Lung (tissue), 12 donors: ENCODE data around the gene TBC1D5. TPM values are rescaled to one million over a fixed set of nuclear protein-coding genes. Genes with fewer than 3 reads are reported as not detected.

Source experiments
- ATAC-seq: fragments of 200-7000 bp; cut with Tn5 transposase; one replicate; pipeline ENCODE4 v1.9.1; 2020; ENCODE audit warnings: moderate number of reproducible peaks; ENCODE audit not compliant: insufficient read depth, low FRiP score
- DNase-seq, 3 donors: peaks; one replicate each; pipeline ENCODE4 v3.0.0-alpha.2; 2013 to 2017
- H3K27ac ChIP-seq, 2 donors: one replicate each; pipeline ENCODE4 v1.5.1; 2013; ENCODE audit warnings: mild to moderate bottlenecking in 2 of 2, moderate library complexity in 2 of 2, control low read depth in 1 of 2, inconsistent platforms in 1 of 2, low read depth in 1 of 2, low read length in 1 of 2
- H3K27me3 ChIP-seq, 3 donors: one replicate each; pipeline ENCODE4 v1.5.1; 2013; ENCODE audit warnings: low read length in 2 of 3; ENCODE audit not compliant: control insufficient read depth in 3 of 3, insufficient read depth in 3 of 3
- H3K36me3 ChIP-seq, 4 donors: one replicate each; pipeline ENCODE4 v1.5.1; 2013; ENCODE audit warnings: low read length in 4 of 4, mild to moderate bottlenecking in 1 of 4, moderate library complexity in 1 of 4; ENCODE audit not compliant: control insufficient read depth in 4 of 4, insufficient read depth in 4 of 4
- H3K4me1 ChIP-seq, 5 donors: one replicate each; pipeline ENCODE4 v1.5.1; 2013; ENCODE audit warnings: low read length in 5 of 5, mild to moderate bottlenecking in 2 of 5, moderate library complexity in 1 of 5; ENCODE audit not compliant: control insufficient read depth in 5 of 5, insufficient read depth in 5 of 5
- H3K4me3 ChIP-seq: one replicate; pipeline ENCODE4 v1.5.1; 2013; ENCODE audit warnings: mild to moderate bottlenecking, control low read depth, moderate library complexity
- H3K9ac ChIP-seq, 2 donors: one replicate each; pipeline ENCODE4 v1.5.1; 2013; ENCODE audit warnings: low read length in 2 of 2, control low read depth in 1 of 2; ENCODE audit not compliant: insufficient read depth in 1 of 2
- H3K9me3 ChIP-seq, 4 donors: one replicate each; pipeline ENCODE4 v1.5.1; 2013; ENCODE audit warnings: low read length in 3 of 4, mild to moderate bottlenecking in 1 of 4, moderate library complexity in 1 of 4; ENCODE audit not compliant: control insufficient read depth in 4 of 4, insufficient read depth in 3 of 4
- CTCF ChIP-seq: IDR thresholded peaks from 2 replicates; pipeline ENCODE4 v1.5.1; 2012; ENCODE audit warnings: mild to moderate bottlenecking; ENCODE audit errors: control extremely low read depth, extremely low read depth
- WGBS, 2 donors: extraction: QIAGEN DNeasy Blood & Tissue Kit; methylation state at CpG; one replicate each; pipeline ENCODE4 v1.1.7; 2013; 5-methylcytosine and 5-hydroxymethylcytosine counted together
- polyA plus RNA-seq, 2 donors: library from polyadenylated mRNA; stranded (reverse); fragments of 200-250 nt; gene quantifications; one replicate each; pipeline ENCODE4 v1.2.1, GENCODE V29; 2013
- total RNA-seq, 2 donors: library from RNA; depleted of rRNA in 1 of 2; stranded (reverse); fragments of >200 nt in 1 of 2; gene quantifications; one replicate each; pipeline ENCODE4 v1.2.1, GENCODE V29; 2014 to 2021
- donor health status: control.
- donor health status: control.
- donor health status: Bipolar disorder and iron deficiency.
- donor health status: healthy.
- donor health status: DM: yes; HTN: yes; CAD: no.

TBC1D5 gene
- total and polyA plus RNA-seq, 4 donors = 8.7 to 111 (median 39.6) TPM

- DNase-seq (no peak), ATAC-seq (no peak)
- Histone ChIP-seq H3K9me3 (peaks cover 0 to 2% (median 0%) of the 10 kb centered on the region in 4 donors), H3K4me1 (no peaks in the 10 kb centered on the region), H3K27ac (no peak overlapping the region), H3K27me3 (no peaks in the 10 kb centered on the region), H3K4me3 (no peak overlapping the region), H3K36me3 (peaks cover 0 to 14% (median 6%) of the 10 kb centered on the region in 4 donors), H3K9ac (no peak overlapping the region)
- TF ChIP-seq CTCF = no peak
- WGBS, 2 donors = 98 to 99% methylated on average over 3 of the region's 3 CpGs
Measured at GRCh38 chr3:17724122-17724521, 18.3 kb downstream of the TBC1D5 start.

- Histone ChIP-seq H3K4me1 (peaks cover 0 to 2% (median 0%) of the 10 kb centered on the region in 5 donors), H3K9me3 (peaks cover 2 to 7% (median 3%) of the 10 kb centered on the region in 4 donors), H3K27ac (no peak overlapping the region), H3K27me3 (no peaks in the 10 kb centered on the region), H3K36me3 (peaks cover 2 to 16% (median 8%) of the 10 kb centered on the region in 4 donors), H3K9ac (no peak overlapping the region), H3K4me3 (no peak overlapping the region)
- TF ChIP-seq CTCF = no peak
- DNase-seq = no peak
- ATAC-seq = no peak
Measured at GRCh38 chr3:17717411-17717810, 25.0 kb downstream of the TBC1D5 start.

- no peaks in the 10 kb centered on the region for H3K27me3 ChIP-seq
- no peak overlapping the region for H3K9ac ChIP-seq
- no peak overlapping the region for H3K4me3 ChIP-seq
- peaks cover 2 to 16% (median 8%) of the 10 kb centered on the region in 4 donors for H3K36me3 ChIP-seq
- H3K9me3 ChIP-seq = peaks cover 2 to 7% (median 3%) of the 10 kb centered on the region in 4 donors
- no peak for DNase-seq
- ATAC-seq = no peak
- no peak overlapping the region for H3K27ac ChIP-seq
- H3K4me1 ChIP-seq = peaks cover 0 to 2% (median 0%) of the 10 kb centered on the region in 5 donors
- no peak for TF ChIP-seq CTCF
- WGBS, 2 donors = 94 to 96% methylated on average over 2 of the region's 2 CpGs
Measured at GRCh38 chr3:17714473-17714872, 28.0 kb downstream of the TBC1D5 start.

- no peak for DNase-seq
- no peak for ATAC-seq
Measured at GRCh38 chr3:17709236-17709810, 33.1 kb downstream of the TBC1D5 start.

More at GRCh38 chr3:17709236-17709810, 33.1 kb downstream of the TBC1D5 start:
- Histone ChIP-seq H3K9ac (no peak overlapping the region), H3K27ac (no peak overlapping the region), H3K36me3 (peaks cover 0 to 5% (median 2%) of the 10 kb centered on the region in 4 donors), H3K4me1 (no peaks in the 10 kb centered on the region), H3K27me3 (no peaks in the 10 kb centered on the region), H3K4me3 (no peak overlapping the region), H3K9me3 (peaks cover 0 to 4% (median 2%) of the 10 kb centered on the region in 4 donors)
- WGBS, 2 donors = 68 to 70% methylated on average over 1 of the region's 1 CpG
- no peak for TF ChIP-seq CTCF
